PC-9 (cell line): ENCODE data around the gene SLX1A.
"Not testable (repeated sequence)": the region's sequence is repeated elsewhere in the genome, so short reads cannot be mapped to it uniquely, and the experiment has no call there.

Experiments used
- EZH2 ChIP-seq: fragments of 200-600 bp; sonication (generic); IDR thresholded peaks from 2 replicates; pipeline ENCODE4 v1.8.0; 2017; ENCODE audit warnings: antibody characterized with exemption, low read depth
- TF ChIP-seq, protein P1 (sequence below): fragments of 200-600 bp; sonication (generic); conservative IDR thresholded peaks from 2 replicates; pipeline ENCODE4 v1.6.1; 2017; ENCODE audit warnings: mixed run types, antibody characterized with exemption, mild to moderate bottlenecking, moderate library complexity

DNA sequence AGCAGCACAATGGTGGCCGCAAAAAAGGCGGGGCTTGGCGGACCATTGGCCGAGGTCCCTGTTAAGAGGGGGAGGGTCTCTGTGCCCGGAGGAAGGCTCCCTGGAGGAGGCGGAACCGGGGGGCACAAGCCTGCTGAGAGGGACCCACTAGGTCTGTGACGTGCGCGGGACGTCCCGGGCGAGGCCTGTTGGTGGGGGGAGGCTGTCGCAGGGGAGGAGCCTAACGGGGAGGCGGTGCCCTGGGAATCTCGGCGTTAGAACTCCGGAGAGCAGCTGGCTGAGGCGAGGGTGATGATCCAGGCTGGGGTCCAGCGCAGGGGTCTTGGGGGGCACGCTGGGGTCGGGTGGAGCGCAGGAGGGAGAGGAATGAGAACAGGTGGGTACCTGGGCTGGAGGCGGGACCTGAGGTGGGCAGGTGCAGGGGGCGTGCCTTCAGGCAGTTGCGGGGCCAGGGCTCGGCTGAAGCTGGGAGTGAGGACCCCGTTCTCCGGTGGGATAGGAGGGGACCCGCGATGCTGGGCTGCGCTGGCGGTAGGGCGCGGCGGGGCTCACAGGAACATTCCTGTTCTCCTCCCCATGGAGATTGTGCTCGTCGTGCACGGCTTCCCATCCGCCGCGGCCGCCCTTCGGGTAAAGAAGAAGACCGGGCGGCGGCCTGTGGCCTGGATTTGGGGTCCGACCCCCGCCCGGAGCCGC, 12.0 kb downstream of the SLX1A start:
- TF ChIP-seq, protein P1, sequence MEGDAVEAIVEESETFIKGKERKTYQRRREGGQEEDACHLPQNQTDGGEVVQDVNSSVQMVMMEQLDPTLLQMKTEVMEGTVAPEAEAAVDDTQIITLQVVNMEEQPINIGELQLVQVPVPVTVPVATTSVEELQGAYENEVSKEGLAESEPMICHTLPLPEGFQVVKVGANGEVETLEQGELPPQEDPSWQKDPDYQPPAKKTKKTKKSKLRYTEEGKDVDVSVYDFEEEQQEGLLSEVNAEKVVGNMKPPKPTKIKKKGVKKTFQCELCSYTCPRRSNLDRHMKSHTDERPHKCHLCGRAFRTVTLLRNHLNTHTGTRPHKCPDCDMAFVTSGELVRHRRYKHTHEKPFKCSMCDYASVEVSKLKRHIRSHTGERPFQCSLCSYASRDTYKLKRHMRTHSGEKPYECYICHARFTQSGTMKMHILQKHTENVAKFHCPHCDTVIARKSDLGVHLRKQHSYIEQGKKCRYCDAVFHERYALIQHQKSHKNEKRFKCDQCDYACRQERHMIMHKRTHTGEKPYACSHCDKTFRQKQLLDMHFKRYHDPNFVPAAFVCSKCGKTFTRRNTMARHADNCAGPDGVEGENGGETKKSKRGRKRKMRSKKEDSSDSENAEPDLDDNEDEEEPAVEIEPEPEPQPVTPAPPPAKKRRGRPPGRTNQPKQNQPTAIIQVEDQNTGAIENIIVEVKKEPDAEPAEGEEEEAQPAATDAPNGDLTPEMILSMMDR: not testable (repeated sequence)
- not testable (repeated sequence) for TF ChIP-seq EZH2
